CD4-positive, alpha-beta memory T cell (primary cell): Measurements from ENCODE around the gene RAPH1. TPM values are rescaled to one million over a fixed set of nuclear protein-coding genes. Genes with fewer than 3 reads are reported as not detected.
A peak's percentile ranks its signal among the peaks of the same experiment; 100 is the strongest.

ENCODE experiments used
- CTCF ChIA-PET: fragments of 350-600 bp; sonication (Branson Sonifier 250); formaldehyde crosslinking; loops from one replicate; lab custom pipeline; 2021; ENCODE audit warnings: inconsistent platforms; ENCODE audit not compliant: partially characterized antibody; lab: Charles Lee
- POLR2A ChIA-PET: fragments of 350-600 bp; sonication (Branson Sonifier 250); formaldehyde crosslinking; loops from one replicate; lab custom pipeline; 2021; ENCODE audit not compliant: partially characterized antibody; lab: Charles Lee
- DNase-seq, 5 donors: peaks; one replicate each; pipeline versions ENCODE4 v3.0.0 to v3.0.0-alpha.2; 2020 to 2022; ENCODE audit warnings: mixed read lengths in 1 of 5
- H3K27ac ChIP-seq: one replicate; pipeline ENCODE4 v1.7.0; 2013; ENCODE audit warnings: low read depth, low read length
- H3K27me3 ChIP-seq: 2 replicates; pipeline ENCODE4 v1.7.0; 2013; ENCODE audit warnings: mild to moderate bottlenecking, low read length, moderate library complexity; ENCODE audit not compliant: insufficient read depth
- H3K36me3 ChIP-seq: 2 replicates; pipeline ENCODE4 v1.7.0; 2013; ENCODE audit warnings: mild to moderate bottlenecking, low read length, moderate library complexity; ENCODE audit not compliant: insufficient read depth
- H3K4me1 ChIP-seq: 2 replicates; pipeline ENCODE4 v1.7.0; 2013; ENCODE audit warnings: mild to moderate bottlenecking, low read length, moderate library complexity; ENCODE audit not compliant: insufficient read depth
- H3K4me3 ChIP-seq, 2 donors: one replicate each; pipeline ENCODE4 v1.7.0; 2013; ENCODE audit warnings: low read length in 2 of 2, mild to moderate bottlenecking in 1 of 2
- H3K9me3 ChIP-seq, 2 donors: one replicate each; pipeline ENCODE4 v1.7.0; 2013; ENCODE audit warnings: low read length in 2 of 2, control low read depth in 1 of 2; ENCODE audit not compliant: control insufficient read depth in 1 of 2
- H3K27ac Mint-ChIP-seq, 7 donors: one replicate each; pipeline ENCODE4 v1.8.0; 2020 to 2021; ENCODE audit warnings: mixed read lengths in 7 of 7, mild to moderate bottlenecking in 6 of 7, inconsistent platforms in 3 of 7, moderate library complexity in 3 of 7
- H3K27me3 Mint-ChIP-seq, 2 donors: one replicate each; pipeline ENCODE4 v1.8.0; 2020 to 2021; ENCODE audit warnings: mixed read lengths in 2 of 2
- H3K36me3 Mint-ChIP-seq, 2 donors: one replicate each; pipeline ENCODE4 v1.8.0; 2020 to 2021; ENCODE audit warnings: mixed read lengths in 2 of 2, inconsistent platforms in 1 of 2, mild to moderate bottlenecking in 1 of 2
- H3K4me1 Mint-ChIP-seq, 4 donors: one replicate each; pipeline ENCODE4 v1.8.0; 2020 to 2021; ENCODE audit warnings: mixed read lengths in 4 of 4, mild to moderate bottlenecking in 1 of 4
- H3K4me3 Mint-ChIP-seq, 8 donors: one replicate each; pipeline ENCODE4 v1.8.0; 2020 to 2021; ENCODE audit warnings: mixed read lengths in 8 of 8, mild to moderate bottlenecking in 7 of 8, moderate library complexity in 6 of 8, inconsistent platforms in 3 of 8
- H3K9me3 Mint-ChIP-seq, 8 donors: one replicate each; pipeline ENCODE4 v1.8.0; 2020 to 2021; ENCODE audit warnings: mixed read lengths in 8 of 8, mild to moderate bottlenecking in 5 of 8, inconsistent platforms in 3 of 8, moderate library complexity in 1 of 8
- intact Hi-C: fragments of 100-400 bp; cut with micrococcal nuclease; formaldehyde crosslinking; loops from one replicate; pipeline ENCODE4 v1.15.1; 2023
- polyA plus RNA-seq, 2 donors: library from polyadenylated mRNA; unstranded; fragments of 300-500 nt; fragmentation: Illumina TruSeq; gene quantifications; one replicate each; pipeline ENCODE4 v1.2.3, GENCODE V29; 2021
- total RNA-seq, 2 experiments: library from RNA; stranded (reverse); gene quantifications; one replicate each; pipeline ENCODE4 v1.2.3, GENCODE V29; 2021

The RAPH1 gene
- total and polyA plus RNA-seq, 4 experiments from 2014 or later = 1.0 to 2.6 (median 1.6) TPM

- Mint-ChIP-seq H3K27me3 (no peaks in the 10 kb centered on the region), H3K4me3 (no peak overlapping the region), H3K9me3 (peaks cover 0 to 3% (median 0%) of the 10 kb centered on the region in 8 donors), H3K27ac (no peak overlapping the region), H3K4me1 (peaks cover 0 to 16% (median 6%) of the 10 kb centered on the region in 4 donors), H3K36me3 (no peaks in the 10 kb centered on the region)
- CTCF ChIA-PET = interaction anchor here (0.9 to 1.3 kb wide), 2 partner anchors 16 to 94 kb away, joined by 3 read pairs; no protein-coding TSS in a partner anchor
- peaks cover 6% of the 10 kb centered on the region for H3K4me1 ChIP-seq
- no peak for DNase-seq
- POLR2A ChIA-PET = no interaction called here
- intact Hi-C loops = no loop called here
- H3K4me3 ChIP-seq = no peak overlapping the region
- H3K27ac ChIP-seq = no peak overlapping the region
- no peaks in the 10 kb centered on the region for H3K27me3 ChIP-seq
- no peaks in the 10 kb centered on the region for H3K9me3 ChIP-seq
- H3K36me3 ChIP-seq = no peaks in the 10 kb centered on the region
Measured at GRCh38 chr2:203578759-203579643, 43.9 kb upstream of the RAPH1 start.

DNA sequence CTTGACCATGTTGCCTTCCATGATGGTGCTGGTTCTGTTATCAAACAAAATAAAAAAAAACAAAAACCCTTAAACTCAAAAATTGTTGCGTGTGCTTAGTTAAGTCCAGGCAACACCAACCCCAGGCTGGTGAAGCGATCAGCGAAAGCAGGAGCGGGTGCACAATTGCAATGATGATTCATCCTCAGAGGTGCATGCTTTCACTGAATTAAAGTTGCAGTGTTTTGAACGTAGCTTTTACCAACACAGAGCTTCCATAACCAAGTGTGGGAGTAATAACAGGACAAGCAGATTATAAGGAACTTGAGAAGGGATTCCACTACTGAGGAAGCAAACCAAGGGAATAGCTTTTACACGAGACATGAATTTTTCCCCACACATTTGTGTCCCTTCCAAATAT is 39.7 kb upstream of the RAPH1 start:
- Histone ChIP-seq H3K36me3 (no peaks in the 10 kb centered on the region), H3K9me3 (no peaks in the 10 kb centered on the region), H3K4me3 (no peak overlapping the region), H3K4me1 (peaks cover 6% of the 10 kb centered on the region), H3K27ac (no peak overlapping the region), H3K27me3 (no peaks in the 10 kb centered on the region)
- ChIA-PET CTCF (interaction anchor here (0.6 to 1.6 kb wide), 2 partner anchors 23 to 241 kb away, joined by 3 to 5 read pairs; no protein-coding TSS in a partner anchor), POLR2A (interaction anchor here (1.1 to 1.8 kb wide), 2 partner anchors 11 to 21 kb away, joined by 3 to 5 read pairs; no protein-coding TSS in a partner anchor)
- Mint-ChIP-seq H3K4me1 (peaks cover 5 to 12% (median 7%) of the 10 kb centered on the region in 4 donors), H3K4me3 (no peak overlapping the region), H3K27ac (no peak overlapping the region), H3K36me3 (no peaks in the 10 kb centered on the region), H3K27me3 (peaks cover 2 to 4% of the 10 kb centered on the region in 2 donors), H3K9me3 (peaks cover 0 to 3% (median 0%) of the 10 kb centered on the region in 8 donors)
- no peak for DNase-seq
- intact Hi-C loops = no loop called here

- H3K4me3 Mint-ChIP-seq = no peak overlapping the region
- no peaks in the 10 kb centered on the region for H3K36me3 Mint-ChIP-seq
- Histone ChIP-seq H3K4me1 (no peaks in the 10 kb centered on the region), H3K36me3 (no peaks in the 10 kb centered on the region), H3K9me3 (no peaks in the 10 kb centered on the region), H3K27me3 (no peaks in the 10 kb centered on the region), H3K27ac (no peak overlapping the region), H3K4me3 (no peak overlapping the region)
- ChIA-PET CTCF (no interaction called here), POLR2A (interaction anchor here (0.6 kb wide), 1 partner anchor 165 kb away, joined by 3 read pairs; no protein-coding TSS in a partner anchor)
- H3K4me1 Mint-ChIP-seq = peaks cover 2 to 8% (median 5%) of the 10 kb centered on the region in 4 donors
- H3K27ac Mint-ChIP-seq = no peak overlapping the region
- H3K9me3 Mint-ChIP-seq = peaks cover 0 to 3% (median 0%) of the 10 kb centered on the region in 8 donors
- no peak for DNase-seq
- intact Hi-C loops = no loop called here
- peaks cover 2 to 4% of the 10 kb centered on the region in 2 donors for H3K27me3 Mint-ChIP-seq
Measured at GRCh38 chr2:203572316-203572715, 37.2 kb upstream of the RAPH1 start.

- Histone ChIP-seq H3K9me3 (no peaks in the 10 kb centered on the region), H3K36me3 (no peaks in the 10 kb centered on the region), H3K4me1 (no peaks in the 10 kb centered on the region), H3K4me3 (no peak overlapping the region), H3K27ac (no peak overlapping the region), H3K27me3 (no peaks in the 10 kb centered on the region)
- Mint-ChIP-seq H3K36me3 (no peaks in the 10 kb centered on the region), H3K4me1 (peaks cover 2 to 8% (median 5%) of the 10 kb centered on the region in 4 donors), H3K27ac (peak overlapping the region in 2 of 7 donors; percentile 13 to 71), H3K27me3 (peaks cover 2 to 4% of the 10 kb centered on the region in 2 donors), H3K4me3 (peak overlapping the region in 1 of 8 donors; percentile 61), H3K9me3 (no peaks in the 10 kb centered on the region)
- CTCF ChIA-PET = interaction anchor here (0.9 kb wide), 1 partner anchor 29 kb away, joined by 4 read pairs; no protein-coding TSS in a partner anchor
- intact Hi-C loops = no loop called here
- POLR2A ChIA-PET = no interaction called here
- peak in 1 of 5 donors; percentile 13 for DNase-seq
Measured at GRCh38 chr2:203569677-203570316, 34.7 kb upstream of the RAPH1 start.

DNA sequence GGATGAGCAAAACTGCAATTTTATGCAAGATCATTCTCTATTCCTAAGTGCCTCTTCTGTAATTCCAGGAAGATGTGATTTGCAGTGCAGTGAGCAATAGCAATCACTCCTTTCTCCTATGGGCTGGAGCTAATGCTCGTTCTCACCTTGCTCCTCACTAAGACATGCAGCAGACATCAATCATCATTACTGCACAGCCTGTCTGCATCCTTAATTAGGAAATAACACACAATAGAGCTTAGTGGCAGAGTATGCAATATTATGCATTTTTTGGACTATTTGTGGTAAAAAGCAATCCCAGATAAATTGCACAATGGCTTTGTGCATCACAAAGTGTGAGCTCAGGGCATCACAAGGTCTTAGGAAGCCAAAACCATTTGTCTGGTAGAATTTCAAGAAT is 32.6 kb upstream of the RAPH1 start:
- no peak overlapping the region for H3K4me3 Mint-ChIP-seq
- peaks cover 2 to 8% (median 5%) of the 10 kb centered on the region in 4 donors for H3K4me1 Mint-ChIP-seq
- Histone ChIP-seq H3K9me3 (no peaks in the 10 kb centered on the region), H3K36me3 (no peaks in the 10 kb centered on the region), H3K27ac (no peak overlapping the region), H3K4me1 (no peaks in the 10 kb centered on the region), H3K27me3 (no peaks in the 10 kb centered on the region), H3K4me3 (no peak overlapping the region)
- H3K27ac Mint-ChIP-seq = no peak overlapping the region
- H3K9me3 Mint-ChIP-seq = no peaks in the 10 kb centered on the region
- no peaks in the 10 kb centered on the region for H3K27me3 Mint-ChIP-seq
- DNase-seq = no peak
- ChIA-PET CTCF (no interaction called here), POLR2A (no interaction called here)
- intact Hi-C loops = no loop called here
- no peaks in the 10 kb centered on the region for H3K36me3 Mint-ChIP-seq

DNA sequence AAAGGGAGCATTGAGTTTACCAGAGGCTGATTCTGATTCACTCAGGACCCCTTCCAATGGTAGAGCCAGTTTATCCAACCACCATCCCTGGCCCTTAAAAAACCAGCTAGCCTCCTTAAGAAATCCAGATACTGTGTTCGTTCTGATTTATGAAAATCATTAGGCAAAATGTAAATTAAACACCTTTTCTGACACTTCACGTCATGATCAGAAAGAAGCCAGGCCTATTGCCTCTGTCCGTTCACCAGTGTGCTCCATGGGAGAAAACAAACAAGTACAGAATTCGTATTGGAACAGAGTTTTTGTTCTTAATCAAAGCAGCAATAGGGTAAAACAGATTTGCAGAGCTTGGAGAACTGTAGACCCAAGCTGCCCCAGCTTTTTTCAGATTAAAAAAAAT is 31.1 kb upstream of the RAPH1 start:
- Histone ChIP-seq H3K9me3 (no peaks in the 10 kb centered on the region), H3K4me1 (no peaks in the 10 kb centered on the region), H3K4me3 (no peak overlapping the region), H3K36me3 (no peaks in the 10 kb centered on the region), H3K27ac (no peak overlapping the region), H3K27me3 (no peaks in the 10 kb centered on the region)
- Mint-ChIP-seq H3K4me1 (peaks cover 2 to 8% (median 5%) of the 10 kb centered on the region in 4 donors), H3K4me3 (no peak overlapping the region), H3K27me3 (no peaks in the 10 kb centered on the region), H3K27ac (peak overlapping the region in 1 of 7 donors; percentile 66), H3K36me3 (no peaks in the 10 kb centered on the region), H3K9me3 (no peaks in the 10 kb centered on the region)
- intact Hi-C loops = no loop called here
- ChIA-PET POLR2A (no interaction called here), CTCF (interaction anchor here (0.7 kb wide), 1 partner anchor 18 kb away, joined by 4 read pairs; no protein-coding TSS in a partner anchor)
- no peak for DNase-seq

- Mint-ChIP-seq H3K4me3 (no peak overlapping the region), H3K27me3 (no peaks in the 10 kb centered on the region), H3K4me1 (peaks cover under 1 to 5% (median 3%) of the 10 kb centered on the region in 4 donors), H3K9me3 (no peaks in the 10 kb centered on the region), H3K27ac (no peak overlapping the region), H3K36me3 (no peaks in the 10 kb centered on the region)
- intact Hi-C loops = no loop called here
- H3K4me3 ChIP-seq = no peak overlapping the region
- ChIA-PET POLR2A (interaction anchor here (0.6 kb wide), 1 partner anchor 153 kb away, joined by 3 read pairs; no protein-coding TSS in a partner anchor), CTCF (interaction anchor here (0.6 kb wide), 1 partner anchor 355 kb away, joined by 3 read pairs; no protein-coding TSS in a partner anchor)
- DNase-seq = no peak
- no peaks in the 10 kb centered on the region for H3K4me1 ChIP-seq
- no peak overlapping the region for H3K27ac ChIP-seq
- H3K36me3 ChIP-seq = no peaks in the 10 kb centered on the region
- H3K9me3 ChIP-seq = no peaks in the 10 kb centered on the region
- no peaks in the 10 kb centered on the region for H3K27me3 ChIP-seq
Measured at GRCh38 chr2:203565076-203565475, 30.0 kb upstream of the RAPH1 start.
